Right ventricle myocardium inferior (tissue), 1 donor: ENCODE data around the gene SHLD2. TPM values are rescaled to one million over a fixed set of nuclear protein-coding genes. Genes with fewer than 3 reads are reported as not detected.
"Not testable (repeated sequence)": the region's sequence is repeated elsewhere in the genome, so short reads cannot be mapped to it uniquely, and the experiment has no call there.

Experiments
- ATAC-seq: fragments of 200-7000 bp; cut with Tn5 transposase; one replicate; pipeline ENCODE4 v1.9.1; 2020; ENCODE audit warnings: mild to moderate bottlenecking, moderate library complexity
- DNase-seq: peaks from one replicate; pipeline ENCODE4 v3.0.0; 2021; ENCODE audit errors: missing footprints
- intact Hi-C: fragments of 100-400 bp; cut with DNase I; formaldehyde crosslinking; loops from one replicate; pipeline ENCODE4 v1.11.0; 2022
- total RNA-seq: library from RNA; stranded (reverse); fragmentation: NEBNext Ultra II Directional; extraction: Animal tissue kit (Norgen Biotek cat#: 25700); gene quantifications from one replicate; pipeline ENCODE4 v1.2.1, GENCODE V29; 2021
- donor health status: DM: no; HTN: yes; CAD: no; lungs with severe emphysema.

Gene SHLD2
- total RNA-seq, 1 donor from 2014 or later = 13.5 TPM

DNA sequence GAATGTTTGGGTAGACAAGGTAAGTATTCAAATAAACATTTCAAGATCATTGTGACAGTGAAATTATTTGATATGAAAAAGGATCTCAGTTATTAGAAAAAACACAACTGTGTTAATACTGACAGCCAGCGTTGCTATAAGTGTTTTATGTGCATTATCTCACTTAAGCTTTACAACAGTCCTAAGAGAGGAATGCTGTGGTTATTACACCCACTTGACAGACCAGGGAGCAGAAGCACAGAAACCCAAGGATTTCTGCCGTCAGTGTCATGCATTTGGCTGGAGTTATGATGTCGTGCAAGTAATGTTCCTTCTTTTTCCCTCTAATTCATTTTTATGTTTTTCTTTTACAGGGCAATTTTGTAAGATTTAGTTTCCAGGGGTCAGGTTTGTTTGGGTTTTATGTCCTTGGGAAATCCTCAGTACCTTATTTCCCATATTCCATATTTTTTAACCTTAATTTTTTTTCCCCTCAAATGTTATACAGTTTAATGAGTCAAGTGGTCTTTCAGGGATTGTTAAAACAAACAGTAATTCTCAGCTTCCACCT is 32.7 kb downstream of the SHLD2 start:
- DNase-seq, intact Hi-C loops, ATAC-seq: not testable (repeated sequence)

DNA sequence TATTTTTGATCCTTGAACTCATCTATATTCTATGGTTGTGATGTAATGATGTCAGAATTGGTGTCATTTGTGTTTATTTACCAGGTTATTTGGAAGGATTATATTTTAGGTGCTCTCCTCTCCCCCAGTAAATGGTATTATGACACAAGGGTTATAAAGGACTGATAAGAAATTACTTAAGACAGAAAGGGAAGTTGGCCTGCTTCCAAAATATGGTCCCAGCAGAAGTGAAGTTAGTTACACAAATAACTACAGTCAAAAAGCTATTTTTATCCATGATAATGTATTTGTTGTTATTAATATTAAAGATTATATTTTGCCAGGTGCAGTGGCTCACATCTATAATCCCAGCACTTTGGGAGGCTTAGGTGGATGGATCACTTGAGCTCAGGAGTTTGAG is 37.2 kb downstream of the SHLD2 start:
- intact Hi-C loops, ATAC-seq, DNase-seq: not testable (repeated sequence)

- ATAC-seq, intact Hi-C loops, DNase-seq: not testable (repeated sequence)
Measured at GRCh38 chr10:87133936-87134335, 38.9 kb downstream of the SHLD2 start.

- DNase-seq = not testable (repeated sequence)
- peak; percentile 88 for ATAC-seq
Measured at GRCh38 chr10:87134440-87134839, 39.4 kb downstream of the SHLD2 start.

GRCh38 chr10:87137478-87137877 is 42.5 kb downstream of the SHLD2 start:
- ATAC-seq, intact Hi-C loops, DNase-seq: not testable (repeated sequence)

More at GRCh38 chr10:87134440-87134839, 39.4 kb downstream of the SHLD2 start:
- intact Hi-C loops = not testable (repeated sequence)

DNA sequence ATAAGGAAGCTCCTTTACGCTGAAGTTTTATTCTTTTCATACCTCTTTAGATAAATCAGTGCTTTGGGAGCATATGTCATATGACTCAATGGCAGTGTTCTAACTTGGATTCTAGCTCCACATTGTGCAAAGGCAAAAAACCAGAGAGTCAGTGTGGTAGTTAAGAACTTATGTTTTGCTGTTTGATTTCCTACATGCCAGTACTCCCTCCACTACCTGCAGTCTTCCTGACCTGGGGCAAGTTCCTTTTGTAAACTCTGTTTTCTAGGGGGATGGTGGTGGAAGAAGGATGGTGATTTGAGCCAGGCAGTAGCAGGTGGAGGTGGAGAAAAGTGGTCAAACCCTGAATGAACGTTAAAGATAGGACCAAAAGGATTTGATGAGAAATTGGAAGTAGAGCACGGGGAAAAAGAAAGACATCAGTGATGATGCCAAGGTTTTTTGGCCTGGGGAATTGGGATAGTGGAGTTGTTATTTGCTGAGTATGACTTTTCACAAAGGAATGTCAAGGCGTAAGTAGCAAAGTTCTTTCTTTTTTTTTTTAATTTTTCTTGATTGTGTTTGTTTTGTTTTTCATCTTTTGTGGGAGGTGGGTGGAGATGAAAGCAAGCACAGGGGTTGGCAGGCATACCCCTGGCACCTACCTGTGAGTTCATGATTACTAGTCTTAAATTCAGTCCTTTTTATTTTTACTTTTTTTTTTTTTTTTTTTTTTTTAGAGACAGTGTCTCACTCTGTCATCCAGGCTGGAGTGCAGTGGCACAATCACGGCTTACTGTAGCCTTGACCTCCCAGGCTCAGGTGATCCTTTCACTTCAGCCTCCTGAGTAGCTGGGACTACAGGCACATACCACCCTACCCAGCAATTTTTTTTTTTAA is 47.5 kb downstream of the SHLD2 start:
- ATAC-seq = peak; percentile 42
- intact Hi-C loops, DNase-seq: not testable (repeated sequence)

GRCh38 chr10:87143109-87143418 is 48.1 kb downstream of the SHLD2 start:
- DNase-seq, intact Hi-C loops, ATAC-seq: not testable (repeated sequence)

GRCh38 chr10:87145598-87145997 is 50.6 kb downstream of the SHLD2 start:
- DNase-seq, intact Hi-C loops, ATAC-seq: not testable (repeated sequence)

DNA sequence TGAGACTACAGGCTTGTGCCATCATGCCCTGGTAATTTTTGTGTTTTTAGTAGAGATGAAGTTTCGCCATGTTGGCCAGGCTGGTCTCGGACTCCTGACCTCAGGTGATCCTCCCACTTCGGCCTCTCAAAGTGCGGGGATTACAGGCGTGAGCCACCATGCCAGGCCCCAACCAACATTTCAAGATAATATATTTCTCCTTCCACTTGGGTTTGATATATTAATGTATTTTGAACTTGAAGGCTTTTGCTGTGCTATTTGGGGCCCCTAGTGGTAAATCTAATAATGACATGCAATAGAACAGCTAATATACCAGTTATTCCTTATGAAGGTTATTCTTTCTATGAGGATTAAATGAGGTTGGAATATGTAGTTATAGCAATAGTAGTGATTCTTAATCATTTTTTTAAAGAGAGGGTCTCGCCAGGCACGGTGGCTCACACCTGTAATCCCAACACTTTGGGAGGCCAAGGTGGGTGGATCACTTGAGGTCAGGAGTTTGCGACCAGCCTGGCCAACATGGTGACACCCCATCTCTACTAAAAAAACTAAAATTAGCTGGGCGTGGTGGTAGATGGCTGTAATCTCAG is 54.1 kb downstream of the SHLD2 start:
- ATAC-seq, DNase-seq, intact Hi-C loops: not testable (repeated sequence)

DNA sequence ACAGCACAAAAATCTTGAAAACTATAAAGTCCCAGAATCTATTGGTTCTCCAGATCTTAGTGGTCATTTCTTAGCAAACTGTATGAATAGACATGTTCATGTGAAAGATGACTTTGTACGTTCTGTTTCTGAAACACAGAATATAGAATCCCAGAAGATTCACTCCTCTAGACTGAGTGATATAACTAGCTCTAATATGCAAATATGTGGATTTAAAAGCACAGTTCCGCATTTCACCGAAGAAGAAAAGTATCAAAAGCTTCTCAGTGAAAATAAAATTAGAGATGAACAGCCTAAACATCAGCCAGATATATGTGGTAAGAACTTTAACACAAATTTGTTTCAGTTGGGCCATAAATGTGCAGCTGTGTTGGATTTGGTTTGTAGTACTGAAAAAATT is 56.5 kb downstream of the SHLD2 start:
- intact Hi-C loops, DNase-seq, ATAC-seq: not testable (repeated sequence)

DNA sequence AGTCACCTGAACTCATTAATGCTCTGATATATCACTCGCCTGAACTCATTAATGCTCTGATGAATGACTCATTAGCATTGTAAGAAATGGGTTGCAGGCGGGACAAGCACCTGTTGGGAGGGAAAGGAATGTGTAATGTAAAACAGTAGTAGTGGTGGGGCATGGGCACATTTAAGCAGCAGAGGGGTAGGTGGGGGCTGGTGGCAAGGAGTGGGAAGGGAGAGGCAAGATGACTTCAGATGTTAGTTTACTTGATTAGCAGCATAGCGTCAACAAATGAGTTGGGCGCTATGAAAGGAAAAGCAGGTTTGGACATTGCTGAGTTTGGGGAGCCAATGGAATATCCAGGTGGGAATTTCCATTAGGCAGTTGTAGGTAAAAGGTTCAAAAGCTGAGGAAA is 61.8 kb downstream of the SHLD2 start:
- ATAC-seq, intact Hi-C loops, DNase-seq: not testable (repeated sequence)

DNA sequence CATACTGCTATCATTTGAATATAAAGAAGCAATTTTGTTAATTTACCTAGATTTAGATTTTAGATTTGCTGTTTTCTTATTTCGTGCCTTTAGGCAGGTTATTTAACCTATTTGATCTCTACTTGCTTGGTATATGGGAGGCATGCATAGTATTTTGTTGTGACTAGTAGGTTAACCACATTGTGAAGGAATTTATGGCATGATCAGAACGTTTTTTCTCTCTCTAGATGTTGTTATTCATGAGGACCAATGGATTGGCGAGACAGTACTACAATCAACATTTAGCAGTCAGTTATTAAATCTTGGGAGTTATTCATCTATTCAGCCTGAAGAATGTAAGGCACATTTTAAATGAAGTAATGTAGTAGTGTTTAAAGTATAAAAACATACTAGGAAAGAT is 62.8 kb downstream of the SHLD2 start:
- intact Hi-C loops, DNase-seq, ATAC-seq: not testable (repeated sequence)

DNA sequence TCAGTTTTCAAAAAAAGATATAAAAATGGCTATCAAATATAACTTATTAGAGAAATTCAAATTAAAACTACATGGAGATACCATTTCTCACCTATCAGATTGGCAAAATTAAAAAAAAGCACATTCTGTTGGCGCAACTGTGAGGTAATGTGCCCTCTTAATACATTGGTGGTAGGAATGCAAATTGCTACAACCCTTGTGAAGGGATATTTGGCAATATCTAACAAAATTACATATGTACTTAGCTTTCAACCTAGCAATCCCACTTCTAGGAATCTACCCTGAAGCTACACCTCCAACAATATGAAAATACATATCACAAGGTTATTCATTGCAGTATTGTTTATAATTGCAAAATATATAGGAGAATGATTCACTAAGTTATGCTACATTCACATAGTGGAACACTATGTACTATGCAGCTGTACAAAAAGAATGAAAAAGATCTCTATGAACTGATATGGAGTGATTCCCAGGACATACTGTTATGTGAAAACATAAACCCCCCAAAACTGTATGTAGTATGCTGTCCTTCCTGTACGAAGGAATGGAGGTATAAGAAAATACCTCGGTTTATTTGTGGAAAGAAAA is 67.8 kb downstream of the SHLD2 start:
- DNase-seq, intact Hi-C loops, ATAC-seq: not testable (repeated sequence)

DNA sequence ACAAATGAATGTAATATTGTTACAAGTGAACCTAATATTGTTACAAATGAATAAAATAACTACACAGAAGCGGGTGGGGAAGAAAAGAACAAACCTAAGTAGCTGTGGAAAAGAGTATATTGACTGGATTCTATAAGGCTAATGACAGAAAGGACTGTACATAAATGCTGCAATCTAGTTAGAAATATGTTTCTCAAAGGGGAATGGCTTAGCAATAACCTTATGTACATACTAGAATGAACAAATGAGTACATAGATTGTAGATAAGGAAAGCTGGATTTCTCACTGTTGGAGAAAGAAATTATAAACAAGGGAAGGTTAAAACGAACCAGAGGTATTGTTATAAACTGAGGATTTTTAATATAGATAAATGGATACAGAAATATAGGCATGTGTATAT is 68.4 kb downstream of the SHLD2 start:
- ATAC-seq, intact Hi-C loops, DNase-seq: not testable (repeated sequence)

DNA sequence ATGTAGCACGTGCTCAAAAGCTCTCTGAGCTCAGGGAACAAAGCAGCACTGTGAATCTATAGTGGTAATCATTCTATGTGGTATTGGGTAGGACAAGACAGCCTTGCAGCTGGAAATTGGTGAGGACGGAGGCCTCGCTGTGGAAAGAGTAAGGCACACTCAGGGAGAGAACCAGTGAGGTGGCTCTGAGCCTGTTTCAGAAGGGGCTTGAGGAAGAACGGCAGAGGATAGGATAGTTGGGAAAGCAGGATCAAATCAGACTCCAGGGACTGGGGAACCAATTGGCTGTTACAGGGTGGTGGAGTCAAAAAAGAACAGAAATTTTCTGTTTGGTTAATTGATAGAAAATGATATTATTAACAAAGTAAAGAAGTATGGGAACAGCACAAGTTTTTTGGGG is 74.9 kb downstream of the SHLD2 start:
- DNase-seq, ATAC-seq, intact Hi-C loops: not testable (repeated sequence)

GRCh38 chr10:87170705-87171104 is 75.7 kb downstream of the SHLD2 start:
- intact Hi-C loops, DNase-seq, ATAC-seq: not testable (repeated sequence)

DNA sequence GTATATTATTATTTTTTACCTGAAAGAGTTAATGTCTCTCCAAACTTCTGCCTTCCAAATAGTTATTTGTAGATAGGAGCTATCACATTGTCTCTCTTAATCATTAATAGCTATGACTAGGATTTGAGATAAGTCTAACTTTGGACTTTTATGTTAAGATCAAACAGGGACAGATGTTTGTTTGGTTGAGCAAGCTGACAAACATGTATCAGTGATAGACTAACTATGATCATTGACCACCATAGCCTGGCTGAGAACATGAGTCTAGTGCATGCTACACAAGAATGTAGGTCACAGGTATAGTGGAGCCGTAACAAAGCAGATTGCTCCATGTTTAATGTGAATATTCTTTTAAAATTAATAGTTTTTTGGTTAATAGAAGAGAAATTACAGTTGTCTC is 76.7 kb downstream of the SHLD2 start:
- DNase-seq, ATAC-seq, intact Hi-C loops: not testable (repeated sequence)

- intact Hi-C loops, DNase-seq, ATAC-seq: not testable (repeated sequence)
Measured at GRCh38 chr10:87172178-87172577, 77.2 kb downstream of the SHLD2 start.

- DNase-seq, intact Hi-C loops, ATAC-seq: not testable (repeated sequence)
Measured at GRCh38 chr10:87177587-87177986, 82.6 kb downstream of the SHLD2 start.
